GM18502 (cell line): Measurements from ENCODE around the gene INPP5A.
"Not testable (repeated sequence)": the region's sequence is repeated elsewhere in the genome, so short reads cannot be mapped to it uniquely, and the experiment has no call there.

Source experiments
- ATAC-seq: cut with Tn5 transposase; IDR thresholded peaks from one replicate; pipeline ENCODE4 v1.9.1; 2021; ENCODE audit warnings: mild to moderate bottlenecking; ENCODE audit not compliant: unreplicated experiment, poor library complexity

INPP5A gene

GRCh38 chr10:132785723-132786475 lies 248.3 kb downstream of the INPP5A start, which contains the start of gene NKX6-2:
Gene NKX6-2, minus strand, starts transcription at chr10:132786147. Its CDS starts 199 bp downstream, at chr10:132785948.
- no peak for ATAC-seq

DNA sequence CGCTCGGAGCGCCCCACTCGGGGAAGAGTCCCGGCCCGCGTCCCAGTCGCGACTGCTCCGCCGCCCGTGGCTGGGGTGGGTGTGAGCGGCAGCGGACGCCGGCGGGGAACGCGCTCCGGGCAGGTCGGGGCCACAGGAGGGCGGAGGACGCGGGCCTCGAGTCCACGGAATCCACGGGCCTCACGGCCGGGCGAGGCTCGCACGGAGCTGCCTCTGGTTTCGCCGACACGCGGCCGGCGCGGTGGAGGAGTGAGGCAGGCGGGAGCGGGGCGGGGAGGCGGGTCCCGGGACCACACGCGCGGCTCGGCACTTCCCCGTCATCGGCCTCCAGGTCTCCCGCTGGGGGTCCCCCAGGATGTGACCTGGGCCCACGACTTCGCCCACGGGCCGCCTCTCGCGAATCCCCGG lies 248.9 kb downstream of the INPP5A start:
- ATAC-seq = no peak

DNA sequence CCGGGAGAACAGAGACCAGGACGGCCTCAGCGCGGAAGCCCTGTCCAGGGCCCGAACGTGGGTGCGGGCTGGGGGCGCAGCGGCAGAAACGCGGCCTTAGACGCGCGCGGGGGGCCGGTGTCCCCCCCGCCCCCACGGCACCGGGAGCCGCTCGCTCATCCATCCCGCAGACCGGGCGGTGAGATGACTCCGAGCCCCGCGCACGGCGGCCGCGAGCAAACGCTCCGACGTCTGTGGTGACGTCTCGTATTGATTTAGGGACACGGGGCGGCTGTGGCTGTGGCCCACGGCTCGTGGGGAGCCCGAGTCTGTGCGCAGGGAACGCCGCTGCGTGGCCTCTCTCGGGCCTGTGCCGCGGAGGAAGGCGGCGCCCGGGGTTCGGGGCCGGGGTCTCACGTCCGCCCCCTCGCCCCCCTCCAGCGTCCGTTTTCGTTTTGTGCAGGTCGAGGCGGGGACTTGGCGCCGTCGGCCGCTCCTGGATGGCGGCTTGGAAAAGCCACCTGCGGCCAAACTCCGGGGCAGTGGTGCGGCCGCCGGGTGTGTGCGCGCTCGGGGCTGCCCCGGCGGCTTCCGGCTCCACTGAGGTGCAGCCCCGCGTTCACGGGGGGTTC lies 249.4 kb downstream of the INPP5A start:
- no peak for ATAC-seq

DNA sequence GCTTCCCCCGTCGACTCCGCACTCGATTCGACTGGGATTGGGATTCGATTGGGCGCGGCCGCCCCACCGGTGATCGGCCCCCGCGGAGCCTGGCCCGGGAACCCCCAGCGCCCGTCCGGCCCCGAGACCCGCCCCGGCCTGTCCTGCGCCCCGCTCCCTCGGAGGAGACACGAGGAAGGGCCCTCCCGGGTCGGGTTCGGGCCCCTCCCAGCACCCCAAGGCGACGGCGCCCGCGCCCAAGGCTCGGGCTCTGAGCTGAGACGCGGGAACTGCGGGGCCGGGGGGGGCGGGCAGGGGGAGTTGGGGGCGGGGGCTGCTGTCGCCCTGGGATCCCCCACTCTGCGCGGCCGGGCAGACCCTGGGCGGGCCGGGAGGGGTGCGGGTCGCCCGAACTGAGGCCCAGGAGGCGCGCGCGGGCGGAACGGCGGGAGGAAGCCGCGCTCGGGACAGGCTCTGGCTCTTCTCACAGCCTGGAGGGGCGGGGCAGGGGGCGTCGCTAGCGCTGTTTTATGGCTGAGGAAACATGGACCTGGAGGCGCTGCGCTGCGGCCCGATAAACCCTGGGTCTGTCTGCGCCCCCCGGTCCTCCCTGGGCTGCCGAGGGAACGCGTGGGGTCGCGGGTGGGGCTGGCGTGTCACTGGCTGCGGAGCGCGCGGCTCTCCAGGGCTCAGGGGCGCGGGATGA lies 250.1 kb downstream of the INPP5A start:
- no peak for ATAC-seq

DNA sequence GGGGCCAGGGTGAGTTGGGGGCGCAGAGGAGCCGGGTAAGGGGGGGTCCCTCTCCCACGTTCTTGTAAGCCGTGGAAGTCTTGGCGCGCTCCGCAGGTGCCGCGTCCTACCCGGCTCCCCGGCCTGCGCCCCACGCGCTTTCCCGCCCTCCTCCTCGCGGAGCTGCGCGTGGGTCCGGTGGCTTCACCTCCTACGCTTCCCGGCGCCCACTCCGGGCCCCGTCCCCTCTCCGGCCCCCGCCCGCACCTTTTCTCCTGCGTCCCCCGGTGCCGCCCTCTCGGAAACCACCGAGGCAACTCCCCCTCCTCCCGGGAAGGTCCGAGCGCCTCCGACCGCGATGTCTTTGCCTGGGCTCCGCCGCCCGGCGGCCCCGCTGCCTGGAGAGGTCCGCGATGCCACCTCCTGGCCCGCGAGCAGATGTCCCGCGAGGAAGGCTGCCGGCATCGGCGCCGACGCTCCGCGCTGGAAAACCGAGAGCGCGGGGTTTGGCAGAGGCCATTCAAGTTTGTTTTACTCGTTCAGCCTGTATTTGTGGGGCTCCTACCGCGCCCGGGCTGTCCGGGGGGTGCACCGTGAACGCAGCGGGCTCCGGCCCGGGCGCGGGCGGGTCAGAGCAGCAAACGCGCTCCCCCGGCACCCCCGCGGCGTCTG lies 250.7 kb downstream of the INPP5A start:
- ATAC-seq = no peak

DNA sequence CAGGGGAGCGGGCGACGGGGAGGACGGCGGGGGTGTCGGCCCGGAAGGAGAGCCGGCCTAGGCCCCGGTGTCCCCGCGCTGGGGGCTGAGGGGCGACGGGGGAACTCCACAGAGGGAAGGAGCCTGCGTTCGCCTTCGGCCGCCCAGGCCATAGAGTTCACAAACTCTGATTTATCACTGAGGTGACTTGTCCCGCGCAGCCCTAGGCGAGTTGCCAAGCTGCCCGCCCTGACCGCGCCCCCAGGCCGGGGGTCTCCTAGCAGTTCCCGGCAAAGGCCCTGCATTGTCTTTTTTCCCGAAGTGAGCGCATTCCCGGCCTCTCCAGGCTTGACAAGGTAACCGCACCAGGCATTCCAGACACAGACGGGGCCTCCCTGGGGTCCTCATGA lies 251.2 kb downstream of the INPP5A start:
- ATAC-seq = no peak

DNA sequence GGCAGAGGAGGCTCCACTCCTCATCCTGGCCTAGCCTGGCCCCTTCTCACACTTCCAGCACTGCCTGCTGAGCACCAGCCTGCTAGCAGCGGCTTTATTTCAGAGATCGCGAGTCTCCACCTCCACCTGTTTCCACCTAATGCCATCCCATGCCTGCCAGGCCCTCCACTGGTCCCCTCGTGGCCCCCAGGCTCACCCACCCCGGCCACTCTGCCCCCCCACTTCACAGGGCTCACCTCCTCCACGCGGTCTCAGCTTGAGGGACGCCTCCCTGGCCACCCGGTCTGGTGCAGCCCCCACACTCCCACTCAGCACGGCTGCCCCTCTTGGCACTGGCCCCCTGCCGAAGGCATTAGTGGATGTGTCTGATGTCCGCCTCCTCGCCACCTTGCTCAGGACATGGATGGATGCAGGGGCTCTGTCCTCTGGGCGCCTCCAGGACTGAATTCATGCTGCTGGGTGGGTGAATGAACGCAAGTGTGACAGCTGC lies 252.1 kb downstream of the INPP5A start:
- ATAC-seq = no peak

DNA sequence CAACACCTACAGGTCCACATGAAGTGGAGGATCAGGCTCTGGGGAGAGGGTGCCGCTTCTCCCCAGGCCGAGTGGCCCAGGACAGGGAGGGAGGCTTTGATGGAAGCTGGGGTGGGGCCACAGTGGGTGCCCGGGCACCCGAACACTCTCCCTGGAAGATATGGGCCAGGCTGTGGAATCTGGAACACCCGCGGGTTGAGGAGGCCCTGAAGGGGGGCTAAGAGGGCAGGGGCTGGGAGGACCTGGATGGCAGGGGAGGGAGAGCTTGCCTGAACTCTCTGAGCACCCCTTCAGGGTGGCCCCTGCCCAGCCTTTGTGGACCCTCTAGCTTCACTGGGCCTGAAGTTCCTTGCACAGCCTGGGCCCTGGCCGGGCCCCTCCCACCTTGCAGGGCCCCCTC lies 252.9 kb downstream of the INPP5A start:
- no peak for ATAC-seq

GRCh38 chr10:132790934-132791829 lies 253.6 kb downstream of the INPP5A start:
- ATAC-seq = no peak

- not testable (repeated sequence) for ATAC-seq
These were observed 254.5 kb downstream of the INPP5A start for GRCh38 chr10:132792099-132792498.

- ATAC-seq = no peak
These were observed 255.2 kb downstream of the INPP5A start for GRCh38 chr10:132792796-132793195.

DNA sequence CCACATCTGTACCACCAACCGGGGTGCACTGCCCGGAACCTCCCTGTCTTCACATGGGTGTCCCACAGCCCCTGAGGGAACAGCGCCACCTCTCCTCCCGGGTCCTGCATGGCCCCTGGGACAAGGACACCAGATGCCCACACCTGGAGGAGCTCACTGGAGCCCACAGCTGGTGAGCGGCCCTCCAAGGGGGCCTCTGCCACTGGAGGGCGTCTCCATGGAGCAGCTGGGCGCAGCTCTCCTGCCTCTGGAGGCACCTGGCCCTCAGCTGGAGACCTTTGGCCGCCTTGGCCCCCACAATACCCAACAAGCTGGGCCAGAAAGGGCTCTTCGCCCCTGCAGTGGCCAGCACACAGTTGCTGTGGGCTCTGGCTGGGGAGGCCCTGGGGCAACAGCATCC lies 255.6 kb downstream of the INPP5A start:
- no peak for ATAC-seq

DNA sequence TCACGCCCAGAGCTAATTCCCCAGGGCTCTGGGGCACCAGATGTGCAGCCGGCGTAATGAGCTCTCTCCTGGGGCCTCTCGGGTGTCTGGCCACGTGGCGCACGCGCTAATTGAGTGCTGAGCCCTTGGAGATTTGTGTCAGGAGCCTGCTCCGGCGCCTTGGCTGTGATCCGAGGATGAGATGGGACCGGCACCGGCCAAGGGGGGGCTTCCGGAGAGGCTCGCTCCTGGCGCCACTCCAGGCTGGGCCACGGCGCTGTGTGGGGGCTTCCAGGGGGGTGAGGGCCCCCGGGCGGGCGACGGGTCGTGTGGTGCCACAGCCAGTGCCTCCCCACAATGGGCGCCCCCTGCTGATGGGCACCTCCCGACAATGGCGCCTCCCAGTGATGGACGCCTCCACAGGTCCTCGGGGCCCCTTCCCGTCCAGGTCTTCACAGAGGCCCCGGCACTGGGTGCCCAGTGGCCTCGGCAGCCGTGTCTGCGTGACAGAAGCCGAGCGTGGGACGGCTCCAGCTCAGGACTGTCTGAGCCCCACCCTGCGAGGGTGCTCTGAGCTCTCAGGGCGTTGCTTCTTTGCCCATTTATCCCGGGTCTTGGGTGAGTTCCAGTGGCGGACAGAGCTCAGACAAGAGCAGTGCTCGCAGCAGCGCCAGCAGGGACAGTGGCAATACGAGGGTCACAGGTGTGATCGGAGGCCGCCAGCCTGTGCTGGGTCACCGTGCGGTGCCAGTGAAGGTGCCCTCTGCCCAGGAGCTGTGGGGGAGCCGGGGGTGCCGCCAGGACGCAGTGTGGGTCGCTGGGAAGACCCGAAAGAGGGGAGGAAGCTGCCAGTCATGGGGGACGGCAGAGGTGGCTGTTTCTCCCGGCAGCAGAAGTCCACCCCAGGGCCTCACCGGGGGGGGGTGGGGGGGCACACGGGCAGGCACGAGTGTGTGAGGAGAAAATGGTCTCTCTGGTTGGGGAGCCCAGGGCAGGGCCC lies 256.6 kb downstream of the INPP5A start:
- no peak for ATAC-seq

DNA sequence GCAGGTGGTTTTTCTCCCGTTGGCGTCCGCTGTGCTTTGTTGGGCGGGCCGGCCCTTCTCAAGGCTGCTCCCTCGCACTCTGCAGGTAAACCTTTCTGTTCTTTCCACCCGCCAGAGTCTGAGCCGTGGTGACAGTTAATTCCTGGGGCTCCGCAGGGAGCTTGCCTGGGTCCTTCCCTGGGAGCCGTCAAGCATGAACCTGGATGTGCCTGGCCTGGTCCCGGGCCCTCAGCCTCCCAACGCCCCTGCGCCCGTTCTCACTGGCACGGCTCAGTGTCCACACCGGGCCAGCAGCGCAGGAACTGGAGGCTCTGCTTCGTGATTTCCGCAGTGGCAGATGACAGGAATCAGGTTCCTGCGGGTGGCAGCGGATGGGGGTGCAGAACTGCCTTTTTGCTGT lies 259.3 kb downstream of the INPP5A start:
- ATAC-seq = no peak

DNA sequence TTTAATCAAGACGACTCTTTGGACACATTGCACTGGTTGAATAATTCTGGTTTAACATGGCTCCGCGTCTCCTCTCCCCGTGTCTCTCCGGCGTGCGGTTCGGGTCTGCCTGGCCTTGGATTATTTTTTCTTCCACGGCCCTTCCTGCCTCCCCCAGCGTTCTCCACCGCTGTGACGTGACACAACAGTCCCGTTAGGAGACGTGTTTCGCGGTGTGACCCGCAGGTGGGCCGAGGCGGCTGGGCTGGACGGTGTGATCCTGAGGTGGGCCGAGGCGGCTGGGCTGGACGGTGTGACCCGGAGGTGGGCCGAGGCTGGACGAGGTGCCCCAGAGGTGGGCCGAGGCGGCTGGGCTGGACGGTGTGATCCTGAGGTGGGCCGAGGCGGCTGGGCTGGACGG lies 260.4 kb downstream of the INPP5A start:
- ATAC-seq = not testable (repeated sequence)

DNA sequence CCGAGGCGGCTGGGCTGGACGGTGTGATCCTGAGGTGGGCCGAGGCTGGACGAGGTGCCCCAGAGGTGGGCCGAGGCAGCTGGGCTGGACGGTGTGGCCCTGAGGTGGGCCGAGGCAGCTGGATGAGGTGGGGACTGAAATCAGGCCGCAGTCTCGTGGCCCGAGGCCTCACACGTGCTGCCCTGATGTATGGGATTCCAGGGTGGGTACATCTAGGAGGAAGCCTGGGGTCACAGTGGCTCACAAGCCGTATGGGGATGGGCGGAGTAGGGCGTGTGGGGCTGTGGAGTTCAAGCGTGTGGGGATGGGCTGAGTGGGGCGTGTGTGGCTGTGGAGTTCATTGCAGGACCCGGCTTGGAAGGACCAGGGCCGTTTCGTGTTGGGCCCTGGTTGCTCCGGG lies 260.8 kb downstream of the INPP5A start:
- no peak for ATAC-seq

DNA sequence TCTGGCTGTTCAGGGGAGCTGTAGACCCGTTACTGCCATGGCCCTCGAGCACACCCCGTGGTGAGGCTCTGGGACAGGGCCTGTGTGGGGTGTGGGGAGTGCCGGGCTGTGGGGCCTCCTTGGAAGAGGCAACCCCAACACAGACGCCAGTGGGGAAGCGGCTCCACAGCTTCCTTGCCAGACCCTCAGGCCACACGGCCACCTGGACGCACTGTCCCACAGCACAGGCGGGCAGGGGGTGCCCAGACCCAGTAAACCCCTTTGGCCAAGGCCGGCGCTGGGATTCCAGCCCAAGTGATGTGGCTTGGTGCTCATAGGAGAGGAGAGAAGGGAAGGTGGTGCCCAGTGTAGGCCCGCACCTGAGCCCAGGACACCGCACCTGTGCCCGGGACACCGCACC lies 261.3 kb downstream of the INPP5A start:
- no peak for ATAC-seq

- ATAC-seq = no peak
These were observed 262.3 kb downstream of the INPP5A start for GRCh38 chr10:132799865-132800264.

DNA sequence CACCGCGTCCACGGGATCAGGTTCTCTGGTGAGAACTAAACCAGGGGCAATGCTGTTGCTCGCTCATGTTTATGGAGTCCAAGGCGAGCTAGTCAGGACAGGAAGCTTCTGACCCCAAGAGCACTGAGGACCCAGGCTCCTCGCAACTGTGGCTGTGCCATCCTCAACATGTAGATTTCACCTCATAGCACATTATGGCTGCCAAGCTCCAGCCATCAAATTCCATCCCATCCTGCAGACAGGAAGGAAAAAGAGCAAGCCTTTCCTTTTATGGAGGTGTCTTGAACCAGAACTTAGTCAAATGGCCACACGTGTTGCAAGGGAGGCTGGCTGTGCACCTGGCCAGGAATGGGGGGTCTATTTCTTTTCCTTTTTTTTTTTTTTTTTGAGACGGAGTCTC lies 264.5 kb downstream of the INPP5A start:
- ATAC-seq = no peak
